GM12892 (cell line): ENCODE data around the gene ASCL3.

Experiments used
- POLR2A ChIP-seq: IDR thresholded peaks from 2 replicates; pipeline ENCODE4 v1.6.1; 2011; ENCODE audit warnings: low read depth, low read length, control low read depth
- POLR2AphosphoS5 ChIP-seq: IDR thresholded peaks from 2 replicates; pipeline ENCODE4 v1.6.1; 2011; ENCODE audit warnings: low read depth, low read length, control low read depth

DNA sequence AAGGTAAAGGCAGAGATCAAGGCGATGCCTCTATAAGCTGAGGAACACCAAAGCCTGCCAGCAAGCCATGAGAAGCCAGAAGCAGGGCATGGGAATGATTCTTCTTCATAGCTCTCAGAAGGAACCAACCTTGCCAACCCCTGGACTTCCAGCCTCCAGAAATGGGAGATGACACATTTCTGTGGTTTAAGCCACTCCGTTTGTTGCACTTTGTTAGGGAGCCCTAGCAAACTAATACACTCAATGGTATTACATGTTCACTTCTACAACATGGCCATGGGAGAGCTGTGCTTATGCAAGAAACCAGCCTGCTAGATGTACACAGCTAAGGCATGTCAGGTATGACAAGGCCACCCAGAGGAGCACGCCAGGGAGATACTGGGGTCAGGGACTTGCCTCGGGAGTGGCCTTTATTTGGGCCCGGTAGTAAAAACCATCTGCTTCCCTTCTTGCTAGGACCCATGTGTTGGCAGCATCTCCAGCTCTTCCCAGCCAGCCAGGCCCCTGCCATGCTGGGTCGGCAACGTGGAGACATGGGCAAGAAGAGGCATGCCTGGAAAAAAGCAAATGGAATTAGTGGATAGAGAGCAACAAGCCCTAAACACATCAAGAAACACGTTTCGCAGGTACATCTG is 13.7 kb downstream of the ASCL3 start:
- no peak for TF ChIP-seq POLR2A
- TF ChIP-seq POLR2AphosphoS5: no peak
